Epithelial cell of esophagus (primary cell): ENCODE results near the gene RAD51D.

Experiments
- DNase-seq: peaks from one replicate; pipeline ENCODE4 v3.0.0; 2010; ENCODE audit warnings: low read depth
- H3K4me3 ChIP-seq: 2 replicates; pipeline ENCODE4 v1.5.1; 2011; ENCODE audit warnings: mild to moderate bottlenecking, low read length, control low read depth
- TF ChIP-seq, protein P1 (sequence below): IDR thresholded peaks from 2 replicates; pipeline ENCODE4 v1.5.1; 2011; ENCODE audit warnings: low read depth, mild to moderate bottlenecking, low read length, control low read depth, inconsistent platforms; ENCODE audit not compliant: insufficient read depth; ENCODE audit errors: missing control alignments

Gene RAD51D

DNA sequence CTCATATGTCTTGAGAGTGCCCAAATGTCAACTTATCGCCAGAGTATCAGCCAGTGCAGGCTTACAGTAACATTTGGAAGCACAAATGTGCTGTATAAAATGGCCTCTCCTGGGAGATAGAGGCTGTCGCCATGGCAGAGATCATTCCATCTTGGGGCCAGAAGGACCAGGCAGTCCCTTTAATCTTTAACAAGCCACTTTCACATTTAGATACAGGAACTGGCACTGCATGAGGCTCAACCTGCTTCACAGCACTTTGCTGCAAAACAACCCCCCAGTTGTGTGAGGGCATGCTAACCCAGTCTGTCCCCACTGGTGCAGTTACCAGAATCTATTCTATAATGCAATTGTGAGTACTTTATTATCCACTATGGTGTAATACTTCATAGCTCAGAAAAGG lies 51.4 kb downstream of the RAD51D start:
- H3K4me3 ChIP-seq: no peak overlapping the region
- no peak for DNase-seq
- TF ChIP-seq, protein P1, sequence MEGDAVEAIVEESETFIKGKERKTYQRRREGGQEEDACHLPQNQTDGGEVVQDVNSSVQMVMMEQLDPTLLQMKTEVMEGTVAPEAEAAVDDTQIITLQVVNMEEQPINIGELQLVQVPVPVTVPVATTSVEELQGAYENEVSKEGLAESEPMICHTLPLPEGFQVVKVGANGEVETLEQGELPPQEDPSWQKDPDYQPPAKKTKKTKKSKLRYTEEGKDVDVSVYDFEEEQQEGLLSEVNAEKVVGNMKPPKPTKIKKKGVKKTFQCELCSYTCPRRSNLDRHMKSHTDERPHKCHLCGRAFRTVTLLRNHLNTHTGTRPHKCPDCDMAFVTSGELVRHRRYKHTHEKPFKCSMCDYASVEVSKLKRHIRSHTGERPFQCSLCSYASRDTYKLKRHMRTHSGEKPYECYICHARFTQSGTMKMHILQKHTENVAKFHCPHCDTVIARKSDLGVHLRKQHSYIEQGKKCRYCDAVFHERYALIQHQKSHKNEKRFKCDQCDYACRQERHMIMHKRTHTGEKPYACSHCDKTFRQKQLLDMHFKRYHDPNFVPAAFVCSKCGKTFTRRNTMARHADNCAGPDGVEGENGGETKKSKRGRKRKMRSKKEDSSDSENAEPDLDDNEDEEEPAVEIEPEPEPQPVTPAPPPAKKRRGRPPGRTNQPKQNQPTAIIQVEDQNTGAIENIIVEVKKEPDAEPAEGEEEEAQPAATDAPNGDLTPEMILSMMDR: no peak

DNA sequence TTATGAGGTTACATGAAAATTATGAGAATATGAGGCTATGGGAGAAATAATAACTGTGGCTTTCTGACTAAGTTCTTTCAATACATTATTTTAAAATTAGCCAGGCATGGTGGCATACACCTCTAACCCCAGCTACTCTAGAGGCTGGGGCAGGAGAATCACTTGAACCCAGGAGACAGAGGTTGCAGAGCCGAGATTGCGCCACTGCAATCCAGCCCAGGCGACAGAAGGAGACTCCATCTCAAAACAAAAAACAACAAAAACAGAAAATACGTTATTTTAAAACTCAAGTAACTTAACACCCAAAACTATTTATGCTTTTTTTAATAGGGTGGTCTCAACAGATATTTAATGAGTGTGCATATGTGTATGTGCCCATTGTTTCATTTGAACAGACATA lies 53.8 kb downstream of the RAD51D start:
- no peak overlapping the region for H3K4me3 ChIP-seq
- TF ChIP-seq, protein P1: no peak
- no peak for DNase-seq

DNA sequence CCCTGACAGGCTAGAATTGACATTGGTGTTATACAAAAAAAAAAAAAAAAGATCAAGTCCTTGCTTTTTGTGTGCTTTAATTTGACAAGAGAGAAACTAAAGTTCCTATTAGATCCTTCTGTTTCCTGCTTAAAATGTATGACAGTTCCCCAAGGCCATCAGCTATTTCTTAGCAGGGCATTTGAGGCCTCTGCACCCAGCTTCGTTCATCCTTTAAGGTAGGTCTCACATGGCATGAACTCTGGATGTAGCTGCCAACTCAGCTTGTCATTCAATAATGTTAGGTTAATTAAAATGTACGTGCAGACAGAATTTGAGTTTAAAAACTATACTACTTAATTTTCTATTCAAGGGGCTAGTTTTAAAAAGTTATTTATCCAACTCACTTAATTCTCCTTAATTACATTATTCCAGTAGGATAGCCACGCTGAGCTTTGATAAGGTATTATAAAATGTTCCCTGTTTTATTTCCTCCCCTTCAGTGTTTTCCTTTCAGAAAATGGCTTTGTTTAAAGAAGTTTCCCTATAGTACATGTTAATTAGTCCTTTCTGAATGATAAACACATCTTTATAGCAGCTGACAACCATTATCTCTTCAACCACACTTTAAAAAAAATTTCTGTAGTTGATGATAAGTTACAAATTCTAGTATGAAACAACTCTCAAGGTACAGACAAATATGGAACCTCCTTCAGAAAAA lies 55.0 kb downstream of the RAD51D start:
- DNase-seq: no peak
- TF ChIP-seq, protein P1: no peak
- H3K4me3 ChIP-seq: no peak overlapping the region

DNA sequence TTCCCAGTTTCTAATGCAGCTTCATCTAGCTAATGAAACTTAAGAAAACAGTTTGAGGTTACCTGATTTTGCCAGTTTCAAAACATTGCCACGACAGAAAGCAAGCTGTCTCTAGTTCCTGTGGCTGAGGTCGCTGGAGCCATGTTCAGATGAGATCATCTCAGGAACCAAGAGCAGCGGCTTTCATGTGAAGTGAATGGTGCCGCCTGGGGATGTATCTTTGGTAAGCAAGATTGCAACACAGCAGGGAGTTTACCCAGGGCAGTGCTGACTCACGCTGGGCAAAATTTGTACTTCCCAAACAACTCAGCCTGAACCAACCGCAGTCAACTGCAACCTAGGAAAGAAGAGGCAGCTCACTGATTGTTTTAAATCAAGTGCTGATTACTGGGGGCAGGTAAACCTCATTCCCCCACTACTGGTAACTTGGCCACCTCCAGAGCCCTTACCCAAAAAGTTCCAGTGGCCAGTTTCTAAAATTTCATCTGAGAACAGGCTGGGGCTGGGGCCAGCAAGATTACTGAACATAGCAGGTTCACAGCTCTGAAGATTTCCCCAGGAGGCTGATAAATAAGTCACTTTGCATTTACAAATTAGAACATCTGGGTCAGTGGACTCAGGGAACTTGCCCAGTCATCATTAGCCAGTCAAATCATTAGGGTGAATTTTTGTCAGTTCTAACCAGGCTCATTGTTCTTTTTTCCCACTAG lies 56.0 kb downstream of the RAD51D start, which contains the start of gene RFFL:
TSS of gene RFFL (minus strand) at position 194 of the 710 bp plus-strand sequence. CDS start 37,154 bp downstream, outside the sequence.
- H3K4me3 ChIP-seq: no peak within 1 kb of the TSS
- peak; percentile 100 for DNase-seq
- TF ChIP-seq, protein P1: peak; percentile 1

DNA sequence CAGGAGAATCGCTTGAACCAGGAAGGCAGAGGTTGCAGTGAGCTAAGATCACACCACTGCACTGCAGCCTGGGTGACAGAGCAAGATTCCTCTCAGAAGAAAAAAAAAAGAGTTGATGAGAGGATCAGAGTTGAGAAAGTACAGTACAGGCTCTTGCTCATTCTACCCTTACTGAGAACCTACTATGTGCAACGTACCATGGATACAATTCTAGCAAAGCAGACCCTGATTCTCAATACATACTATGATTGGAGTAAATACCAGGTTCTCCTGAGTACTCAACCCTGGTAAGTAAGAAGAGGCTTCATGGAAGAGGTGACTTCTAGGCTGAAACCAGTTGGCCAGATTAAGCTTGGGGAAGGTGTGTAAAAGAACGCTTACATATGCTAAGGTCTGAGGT lies 57.4 kb downstream of the RAD51D start:
- DNase-seq: no peak
- no peak overlapping the region for H3K4me3 ChIP-seq
- TF ChIP-seq, protein P1: no peak

DNA sequence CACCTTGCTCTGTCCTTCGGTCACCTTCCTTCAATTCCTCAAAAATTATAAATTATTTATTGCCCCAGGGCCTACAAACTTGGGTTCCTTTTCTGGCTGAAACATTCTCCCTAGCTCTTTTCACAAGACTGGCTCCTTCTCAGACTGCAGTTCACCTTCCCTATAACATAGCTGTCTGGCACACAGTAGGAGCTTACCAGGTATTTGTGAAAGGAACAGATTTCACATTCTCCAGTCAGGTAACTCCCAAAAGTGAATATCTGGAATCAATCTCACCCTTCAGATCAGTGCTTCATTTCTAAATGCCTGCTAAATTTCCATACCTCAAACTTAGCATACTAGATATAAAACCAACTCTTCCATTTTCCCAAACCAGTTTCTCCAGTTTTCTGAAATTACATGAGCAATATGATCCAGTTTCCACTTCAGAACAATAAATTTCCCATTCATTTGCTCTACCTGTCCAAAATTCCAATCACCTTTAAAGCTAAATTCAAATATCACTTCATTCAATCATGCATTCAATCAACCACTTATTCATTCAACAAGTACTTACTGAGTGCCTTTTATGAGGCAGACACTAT lies 62.2 kb downstream of the RAD51D start:
- H3K4me3 ChIP-seq: no peak overlapping the region
- DNase-seq: peak; percentile 59
- TF ChIP-seq, protein P1: no peak
